ENCODE data around the gene C1orf159.

The C1orf159 gene

DNA sequence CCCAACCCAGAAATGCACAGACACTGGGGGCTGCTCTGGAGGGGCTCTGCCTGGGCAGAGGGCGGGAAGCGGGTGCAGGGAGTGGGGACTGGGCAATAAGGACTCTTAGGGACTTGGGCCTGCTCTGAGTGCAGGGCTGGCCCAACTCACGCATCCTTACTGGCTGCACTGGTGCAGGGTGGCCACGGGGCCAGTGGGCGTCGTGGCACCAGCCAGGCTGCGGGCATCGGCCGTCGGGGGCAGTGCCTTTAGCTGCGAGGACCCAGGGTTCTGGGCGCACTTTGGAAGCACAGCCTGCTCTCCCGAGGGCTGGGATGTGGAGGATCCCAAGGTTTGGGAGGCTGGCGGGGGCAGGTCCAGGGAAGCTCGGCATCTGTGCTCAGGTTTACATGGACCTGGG is 30.7 kb upstream of the C1orf159 start:
- Histone ChIP-seq H3K79me2 (no peaks in the 10 kb centered on the region), H3K36me3 (ENCODE audit: control insufficient read depth, insufficient read depth, low read length) (no peaks in the 10 kb centered on the region), H3K4me1 (no peaks in the 10 kb centered on the region), H3K27ac (no peak overlapping the region), H3K4me3 (ENCODE audit: low read depth, low read length) (no peak overlapping the region), H3K9ac (no peak overlapping the region), H3K9me3 (ENCODE audit: control insufficient read depth, low read length) (no peaks in the 10 kb centered on the region), H3K4me2 (ENCODE audit: low read length) (no peak overlapping the region), H2AFZ (no peak overlapping the region), H3K27me3 (ENCODE audit: control insufficient read depth, insufficient read depth, low read length) (no peaks in the 10 kb centered on the region)
- no peak for TF ChIP-seq CTCF (IDR thresholded peaks at IDR 0.05)

DNA sequence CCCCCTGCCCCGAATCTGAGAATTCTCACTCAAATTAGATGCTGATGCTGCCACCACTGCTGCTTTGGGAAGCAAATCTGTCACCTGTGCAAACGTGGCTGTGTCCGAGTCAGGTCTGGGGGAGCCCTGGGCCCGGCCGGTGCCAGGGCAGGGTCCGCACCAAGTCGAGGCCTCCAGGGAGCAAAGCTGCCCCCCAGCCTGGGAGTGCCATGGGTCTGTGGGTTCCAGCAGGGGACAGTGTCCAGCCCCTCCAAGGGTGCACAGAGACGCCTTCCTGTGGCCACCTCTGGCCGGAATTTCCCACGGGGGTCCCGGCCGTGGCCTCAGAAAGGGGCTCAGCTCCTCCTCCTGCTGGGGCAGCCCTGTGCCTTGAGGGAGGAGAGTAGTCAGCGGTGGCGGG is 30.1 kb upstream of the C1orf159 start:
- H3K9me3 ChIP-seq (ENCODE audit: control insufficient read depth, low read length): no peaks in the 10 kb centered on the region
- no peak overlapping the region for H3K9ac ChIP-seq
- H3K36me3 ChIP-seq (ENCODE audit: control insufficient read depth, insufficient read depth, low read length): no peaks in the 10 kb centered on the region
- no peak overlapping the region for H3K27ac ChIP-seq
- no peak overlapping the region for H3K4me3 ChIP-seq (ENCODE audit: low read depth, low read length)
- TF ChIP-seq CTCF (IDR thresholded peaks at IDR 0.05): no peak
- H3K4me1 ChIP-seq: no peaks in the 10 kb centered on the region
- H3K4me2 ChIP-seq (ENCODE audit: low read length): no peak overlapping the region
- no peak overlapping the region for H2AFZ ChIP-seq
- no peaks in the 10 kb centered on the region for H3K79me2 ChIP-seq
- H3K27me3 ChIP-seq (ENCODE audit: control insufficient read depth, insufficient read depth, low read length): no peaks in the 10 kb centered on the region

DNA sequence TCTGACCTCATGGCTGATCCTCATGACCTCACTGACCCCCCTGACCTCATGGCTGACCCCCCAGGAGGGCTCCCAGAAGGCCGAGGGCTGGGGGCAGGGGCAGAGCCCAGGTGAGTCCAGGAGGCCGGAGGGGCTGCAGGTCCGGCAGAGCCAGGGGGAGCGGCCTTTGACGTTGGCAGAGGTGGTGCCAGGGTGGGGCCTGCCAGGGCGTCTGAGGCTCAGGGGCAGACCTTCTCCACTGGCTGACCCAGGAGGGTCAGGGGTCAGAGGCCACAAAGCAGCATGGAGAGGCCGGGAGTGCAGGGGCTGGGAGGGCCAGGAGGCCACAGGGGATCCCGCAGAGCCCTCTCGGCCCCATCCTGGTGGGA is 29.6 kb upstream of the C1orf159 start:
- Histone ChIP-seq H3K9me3 (ENCODE audit: control insufficient read depth, low read length) (no peaks in the 10 kb centered on the region), H3K4me1 (no peaks in the 10 kb centered on the region), H3K9ac (no peak overlapping the region), H3K79me2 (no peaks in the 10 kb centered on the region), H2AFZ (no peak overlapping the region), H3K27me3 (ENCODE audit: control insufficient read depth, insufficient read depth, low read length) (no peaks in the 10 kb centered on the region), H3K4me3 (ENCODE audit: low read depth, low read length) (no peak overlapping the region), H3K36me3 (ENCODE audit: control insufficient read depth, insufficient read depth, low read length) (no peaks in the 10 kb centered on the region), H3K4me2 (ENCODE audit: low read length) (no peak overlapping the region), H3K27ac (no peak overlapping the region)
- no peak for TF ChIP-seq CTCF (IDR thresholded peaks at IDR 0.05)

DNA sequence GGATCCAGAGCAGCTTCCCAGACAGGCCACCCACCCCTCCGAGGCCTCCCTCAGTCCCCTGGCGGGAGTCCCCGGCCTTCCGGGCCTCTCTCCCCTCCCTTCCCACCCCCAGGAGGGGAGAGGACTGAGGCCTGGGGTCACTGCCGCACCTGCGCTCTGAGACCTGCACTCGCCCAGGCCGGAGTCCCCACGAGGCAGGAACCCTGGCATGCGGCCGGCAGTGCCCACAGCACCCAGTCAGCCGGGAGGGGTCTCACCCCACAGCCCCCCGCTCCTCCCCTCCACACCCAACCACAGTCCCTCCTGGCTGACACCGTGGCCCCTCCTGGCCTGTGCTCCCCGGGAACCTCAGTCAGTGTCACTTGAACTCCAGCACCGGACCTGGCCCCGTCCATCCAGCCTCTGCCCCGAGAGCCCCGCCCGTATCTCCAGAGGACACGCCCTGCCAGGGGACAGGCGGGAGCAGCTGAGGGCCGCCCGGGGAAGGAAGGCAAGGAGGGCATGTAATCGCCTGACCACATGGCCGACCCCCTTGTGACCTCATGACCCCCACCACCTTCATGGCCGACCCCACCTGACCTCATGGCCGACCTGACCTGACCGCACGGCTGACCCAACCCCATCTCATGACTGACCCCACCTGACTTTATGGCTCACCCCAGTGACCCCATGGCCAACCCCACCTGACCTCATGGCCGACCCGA is 29.1 kb upstream of the C1orf159 start:
- H3K9ac ChIP-seq: no peak overlapping the region
- H3K4me3 ChIP-seq (ENCODE audit: low read depth, low read length): no peak overlapping the region
- H3K4me2 ChIP-seq (ENCODE audit: low read length): no peak overlapping the region
- no peak for TF ChIP-seq CTCF (IDR thresholded peaks at IDR 0.05)
- H3K79me2 ChIP-seq: no peaks in the 10 kb centered on the region
- H3K36me3 ChIP-seq (ENCODE audit: control insufficient read depth, insufficient read depth, low read length): no peaks in the 10 kb centered on the region
- no peaks in the 10 kb centered on the region for H3K4me1 ChIP-seq
- no peaks in the 10 kb centered on the region for H3K27me3 ChIP-seq (ENCODE audit: control insufficient read depth, insufficient read depth, low read length)
- H3K27ac ChIP-seq: no peak overlapping the region
- H3K9me3 ChIP-seq (ENCODE audit: control insufficient read depth, low read length): no peaks in the 10 kb centered on the region
- H2AFZ ChIP-seq: no peak overlapping the region

- no peak overlapping the region for H3K4me2 ChIP-seq (ENCODE audit: low read length)
- H2AFZ ChIP-seq: no peak overlapping the region
- no peaks in the 10 kb centered on the region for H3K36me3 ChIP-seq (ENCODE audit: control insufficient read depth, insufficient read depth, low read length)
- no peak overlapping the region for H3K27ac ChIP-seq
- H3K4me3 ChIP-seq (ENCODE audit: low read depth, low read length): no peak overlapping the region
- no peaks in the 10 kb centered on the region for H3K4me1 ChIP-seq
- TF ChIP-seq CTCF (IDR thresholded peaks at IDR 0.05): no peak
- no peak overlapping the region for H3K9ac ChIP-seq
- H3K27me3 ChIP-seq (ENCODE audit: control insufficient read depth, insufficient read depth, low read length): no peaks in the 10 kb centered on the region
- no peaks in the 10 kb centered on the region for H3K79me2 ChIP-seq
- H3K9me3 ChIP-seq (ENCODE audit: control insufficient read depth, low read length): no peaks in the 10 kb centered on the region
Measured at GRCh38 chr1:1144122-1144842, 28.4 kb upstream of the C1orf159 start.

All from parathyroid adenoma (tissue), 2 donors.